GM18511 (cell line): ENCODE measurements around the gene SBF2.
"Not testable (repeated sequence)": the region's sequence is repeated elsewhere in the genome, so short reads cannot be mapped to it uniquely, and the experiment has no call there.

ENCODE experiments used
- ATAC-seq: cut with Tn5 transposase; IDR thresholded peaks from one replicate; pipeline ENCODE4 v1.9.1; 2021; ENCODE audit warnings: mild to moderate bottlenecking, moderate library complexity; ENCODE audit not compliant: unreplicated experiment

The SBF2 gene

GRCh38 chr11:10076458-10077141 lies 217.4 kb downstream of the SBF2 start:
- ATAC-seq, result no peak

DNA sequence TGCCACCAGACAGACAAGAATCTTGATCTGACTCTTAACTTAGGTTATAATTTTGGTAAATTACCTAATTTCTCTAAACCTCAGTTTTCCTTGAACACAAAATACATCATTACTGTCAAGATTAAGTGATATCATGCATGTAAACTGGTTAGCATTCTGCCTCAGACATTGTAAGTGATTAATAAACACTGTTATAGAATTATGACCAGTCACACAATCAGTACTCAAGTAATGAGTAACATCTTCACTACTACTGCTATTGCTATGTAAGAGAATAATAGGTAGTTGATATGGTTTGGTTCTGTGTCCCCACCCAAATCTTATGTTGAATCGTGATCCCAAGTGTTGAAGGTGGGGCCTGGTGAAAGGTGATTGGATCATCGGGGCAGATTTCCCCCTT lies 218.9 kb downstream of the SBF2 start:
- ATAC-seq, result no peak

DNA sequence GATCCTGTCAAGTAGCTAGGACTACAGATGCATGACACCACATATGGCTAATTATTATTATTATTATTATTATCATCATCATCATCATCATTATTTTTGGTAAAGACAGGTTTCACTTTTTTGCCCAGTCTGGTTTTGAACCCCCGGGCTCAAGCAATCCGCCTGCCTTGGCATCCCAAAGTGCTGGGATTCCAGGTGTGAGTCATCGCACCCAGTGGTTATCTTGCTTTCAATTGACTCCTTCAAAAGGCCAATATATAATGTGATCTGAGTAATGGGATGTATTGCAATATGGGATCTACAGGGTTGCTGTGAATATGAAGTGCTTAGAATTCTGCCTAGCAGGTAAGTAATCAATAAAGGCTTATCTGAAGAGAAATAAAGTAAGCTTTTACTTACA lies 221.2 kb downstream of the SBF2 start:
- ATAC-seq, result no peak

DNA sequence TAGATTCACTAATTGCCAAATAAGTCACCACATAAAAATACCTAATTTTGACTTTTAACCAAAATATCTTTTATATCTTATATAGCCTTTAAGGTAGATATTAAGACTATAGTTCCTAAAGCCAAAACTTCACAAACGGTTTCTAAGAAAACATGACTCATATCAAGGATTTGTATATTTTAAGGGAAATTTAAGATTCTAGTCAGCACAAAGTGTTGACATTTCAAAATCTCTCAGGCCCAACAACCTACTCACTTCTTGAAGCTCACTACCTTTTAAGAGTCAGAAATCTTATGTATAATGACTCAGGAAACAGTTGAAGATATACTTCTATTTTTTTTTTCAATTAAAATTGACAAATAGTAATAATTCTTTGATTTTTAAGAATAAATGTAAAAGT lies 221.9 kb downstream of the SBF2 start:
- ATAC-seq, result no peak

- ATAC-seq, result no peak
Measured at GRCh38 chr11:10067629-10068300, 226.3 kb downstream of the SBF2 start.

DNA sequence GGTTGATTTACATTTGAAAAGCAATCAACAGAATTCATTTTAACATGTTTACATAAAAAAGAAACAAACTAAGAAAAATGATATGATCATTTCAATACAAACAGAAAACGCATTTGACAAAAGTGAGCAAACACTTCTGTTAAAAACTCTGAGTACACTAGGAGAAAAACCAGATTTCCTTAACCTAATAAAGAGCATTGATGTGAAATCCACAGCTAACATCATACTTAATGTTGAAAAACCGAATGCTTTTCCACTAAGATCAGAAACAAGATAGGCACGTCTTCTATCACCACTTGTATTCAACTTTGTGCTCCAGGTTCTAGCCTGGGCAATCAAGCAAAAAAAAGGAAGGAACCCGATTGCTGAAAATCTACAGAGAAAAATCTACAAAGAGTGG lies 227.6 kb downstream of the SBF2 start:
- no peak for ATAC-seq

GRCh38 chr11:10064828-10065227 lies 229.2 kb downstream of the SBF2 start:
- no peak for ATAC-seq

DNA sequence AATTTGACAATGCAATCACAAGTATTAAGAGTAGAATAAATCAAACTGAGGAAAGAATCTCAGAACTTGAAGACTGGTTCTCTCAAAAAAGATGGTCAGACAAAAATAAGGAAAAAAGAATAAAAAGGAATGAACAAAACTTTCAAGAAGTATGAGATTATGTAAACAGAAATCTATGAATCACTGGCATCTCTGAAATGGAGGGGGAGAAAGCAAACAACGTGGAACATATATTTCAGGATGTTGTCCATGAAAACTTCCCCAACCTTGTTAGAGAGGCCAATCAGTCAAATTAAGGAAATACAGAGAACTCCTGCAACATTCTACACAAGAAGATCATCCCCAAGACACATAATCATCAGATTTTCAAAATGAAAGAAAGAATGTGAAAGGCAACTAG lies 235.7 kb downstream of the SBF2 start:
- no peak for ATAC-seq

DNA sequence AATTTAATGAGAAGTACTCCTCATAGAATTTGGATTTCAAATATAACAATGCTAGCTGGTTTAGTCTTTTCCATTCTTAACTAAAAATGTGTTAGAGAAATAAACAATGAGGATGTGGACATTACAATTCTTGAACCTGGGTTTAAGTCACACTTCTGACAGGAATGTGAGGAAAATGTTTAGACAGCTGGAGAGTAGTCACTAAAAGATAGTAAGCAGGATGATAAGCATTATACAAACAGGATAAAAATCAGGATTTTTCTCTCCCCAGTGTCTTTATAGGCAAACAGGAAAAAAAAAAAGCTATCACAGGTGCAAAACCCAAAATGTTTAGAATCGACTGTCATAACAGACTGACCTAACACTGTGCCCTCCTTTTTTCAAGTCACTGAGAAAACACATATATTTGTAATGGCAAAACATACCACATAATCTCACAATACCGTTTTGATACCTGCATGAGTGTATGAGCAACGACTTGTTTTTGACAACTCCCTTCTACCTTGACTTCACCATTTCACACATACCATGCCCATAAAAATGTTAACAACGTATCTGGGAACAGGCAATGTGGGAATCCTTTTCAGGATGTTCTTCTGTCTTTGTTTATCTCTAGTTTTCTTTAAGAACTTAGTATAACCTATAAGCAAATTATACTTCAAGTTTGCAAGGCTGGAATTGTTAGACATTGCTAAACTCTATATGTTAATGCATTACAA lies 242.0 kb downstream of the SBF2 start:
- no peak for ATAC-seq

GRCh38 chr11:10050561-10050960 lies 243.5 kb downstream of the SBF2 start:
- no peak for ATAC-seq

DNA sequence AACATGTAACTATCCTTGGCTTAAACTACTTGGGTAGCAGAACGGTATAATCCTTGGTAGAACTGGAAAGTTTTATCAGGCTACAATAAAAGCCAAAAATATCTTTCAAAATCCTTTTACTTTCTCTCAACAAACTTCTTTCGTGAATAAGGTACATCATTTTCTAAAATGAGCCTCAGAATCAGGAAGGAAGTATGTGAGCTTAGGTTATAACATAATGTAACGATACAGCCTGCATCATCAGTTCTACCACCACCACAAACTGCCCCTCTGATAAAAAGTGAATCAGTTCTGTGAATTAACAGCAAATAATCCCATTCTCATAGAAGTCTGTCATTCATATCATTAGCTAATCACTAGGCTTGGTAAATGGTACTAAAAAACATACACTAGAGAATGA lies 244.3 kb downstream of the SBF2 start:
- ATAC-seq, result no peak

DNA sequence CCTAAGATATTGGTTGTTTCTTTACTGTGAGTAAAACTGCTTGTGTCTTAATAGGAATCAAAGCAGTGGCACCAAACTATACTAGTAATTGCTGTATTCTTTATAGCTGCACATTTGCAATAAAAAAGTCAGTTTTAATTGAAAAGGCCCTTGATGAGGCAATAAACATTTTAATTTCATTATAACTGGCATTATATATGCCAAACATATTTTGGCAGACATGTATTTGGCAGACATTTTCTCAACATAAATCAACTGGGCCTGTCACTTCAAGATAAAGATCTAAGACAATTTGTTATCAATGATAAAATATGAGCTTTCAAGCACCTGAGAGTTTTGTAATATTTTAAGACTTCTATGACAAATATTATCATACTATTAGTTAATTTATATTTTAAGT lies 245.7 kb downstream of the SBF2 start:
- ATAC-seq, result no peak

DNA sequence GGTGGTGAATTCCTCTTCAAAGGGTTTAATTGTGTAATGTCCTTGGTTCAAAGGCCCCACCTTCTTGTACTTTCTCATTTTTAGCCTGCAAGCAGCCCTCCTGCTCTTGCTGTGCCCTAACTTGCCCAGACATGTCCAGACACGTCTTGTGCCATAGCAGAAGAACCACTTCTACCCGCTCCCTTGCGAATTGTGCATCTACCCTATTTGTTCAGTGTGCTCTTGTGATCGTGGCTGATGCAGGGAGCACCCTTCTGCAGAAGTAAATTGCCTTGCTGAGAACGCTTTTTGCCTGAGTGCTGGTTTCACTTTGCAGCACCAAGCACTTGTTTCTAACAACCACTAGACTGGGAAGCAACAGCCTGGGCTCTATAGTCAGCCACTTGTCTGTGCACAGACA lies 249.4 kb downstream of the SBF2 start:
- ATAC-seq, result no peak

DNA sequence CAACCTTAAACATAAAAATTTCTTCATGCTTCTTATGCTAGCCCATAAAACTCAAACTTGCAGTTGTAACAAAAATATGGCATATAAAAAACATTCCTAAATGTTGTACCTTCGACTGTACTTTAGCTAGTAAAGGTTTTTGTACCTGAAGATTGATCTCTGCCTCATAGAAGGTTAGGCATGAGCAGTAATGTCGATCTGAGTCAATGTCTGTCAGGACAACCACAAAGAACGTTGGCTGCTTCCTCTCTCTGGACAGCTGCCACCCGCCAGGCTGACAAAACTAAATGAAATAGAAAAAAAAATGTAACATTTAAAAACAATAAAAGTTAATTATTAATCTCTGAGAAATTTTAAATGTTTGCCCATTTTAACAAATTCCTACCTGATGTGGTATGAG lies 251.3 kb downstream of the SBF2 start:
- peak; percentile 54 for ATAC-seq

- no peak for ATAC-seq
Measured at GRCh38 chr11:10041748-10042446, 252.1 kb downstream of the SBF2 start.

GRCh38 chr11:10041332-10041731 lies 252.7 kb downstream of the SBF2 start:
- ATAC-seq, result no peak

- no peak for ATAC-seq
Measured at GRCh38 chr11:10038521-10039302, 255.3 kb downstream of the SBF2 start.

- ATAC-seq, result not testable (repeated sequence)
Measured at GRCh38 chr11:10035932-10036331, 258.1 kb downstream of the SBF2 start.

- no peak for ATAC-seq
Measured at GRCh38 chr11:10032935-10033334, 261.1 kb downstream of the SBF2 start.

DNA sequence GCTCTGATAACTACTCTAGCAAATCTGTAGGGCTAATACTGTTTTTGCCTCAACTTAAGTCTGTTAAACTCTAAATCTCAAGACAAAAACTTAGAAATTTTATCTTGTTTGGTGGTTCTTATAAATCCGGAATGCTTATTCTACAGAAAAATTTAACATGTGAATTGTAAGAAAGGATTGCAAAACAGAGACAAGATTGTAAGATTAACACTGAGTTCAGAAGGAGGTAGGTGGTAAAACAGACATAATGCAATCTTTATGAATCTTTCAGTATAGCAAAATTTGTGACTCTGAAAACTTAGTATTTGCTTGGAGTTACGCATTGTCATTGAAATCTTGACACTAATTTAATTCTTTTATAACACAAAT lies 263.9 kb downstream of the SBF2 start:
- ATAC-seq, result no peak
